ENCODE measurements around the gene TAB2. TPM values are rescaled to one million over a fixed set of nuclear protein-coding genes. Genes with fewer than 3 reads are reported as not detected.

The TAB2 gene
- 59.2 and 65.5 TPM in 2 replicates for total RNA-seq (2014; rRNA removed; shearing (Covaris generic))
- polyA plus RNA-seq (2016; fragmentation: Nextera tagmentation; extraction: Ambion mirVana), result 19.8 and 21.7 TPM in 2 replicates
- long read RNA-seq, partial matches to known transcripts, result 5 of 5 reads
- long read RNA-seq, other reads (novel, unspliced or antisense), result 0 of 5 reads

GRCh38 chr6:149317644-149318571, at the start of gene TAB2:
Gene TAB2 (plus strand): TSS chr6:149317712. CDS start chr6:149369998, 52,286 bp downstream.
- H3K9me3 Mint-ChIP-seq, result no peaks in the 10 kb centered on the region
- peaks cover 45% of the 10 kb centered on the region for H3K79me2 ChIP-seq (replicated peaks; ENCODE audit: insufficient read depth)
- DNase-seq (ENCODE audit: low spot score), result peak; percentile 72
- peak within 1 kb of the TSS; percentile 84 for H3K4me3 ChIP-seq
- H4K20me1 ChIP-seq (replicated peaks; ENCODE audit: insufficient read depth), result peaks cover 24% of the 10 kb centered on the region; the same call in 1 of the 2 replicates
- no peaks in the 10 kb centered on the region for H3K36me3 ChIP-seq (ENCODE audit: insufficient read depth)
- peak within 1 kb of the TSS; percentile 94 for H3K27ac Mint-ChIP-seq
- H3K27ac ChIP-seq (ENCODE audit: low read depth), result peak within 1 kb of the TSS; percentile 95
- H2AFZ ChIP-seq, result peak within 1 kb of the TSS; percentile 88
- no peaks in the 10 kb centered on the region for H3F3A ChIP-seq (replicated peaks; ENCODE audit: low read depth)
- H3K4me1 Mint-ChIP-seq, result peaks cover 31% of the 10 kb centered on the region
- no peaks in the 10 kb centered on the region for H3K27me3 ChIP-seq (ENCODE audit: insufficient read depth)
- H3K27me3 Mint-ChIP-seq (ENCODE audit: insufficient read depth, low read depth, poor library complexity), result no peaks in the 10 kb centered on the region
- H3K4me1 ChIP-seq (ENCODE audit: insufficient read depth), result peaks cover 42% of the 10 kb centered on the region
- peaks cover 4% of the 10 kb centered on the region for H3K9me2 ChIP-seq (ENCODE audit: insufficient read depth)
- TF ChIP-seq CREB1 (CRISPR knock-in tag; IDR thresholded peaks at IDR 0.05; ENCODE audit: low read depth), result no peak
- TF ChIP-seq STAT1 (IDR thresholded peaks at IDR 0.05; ENCODE audit: unreplicated experiment), result no peak
- TF ChIP-seq NANOG (IDR thresholded peaks at IDR 0.05; ENCODE audit: borderline replicate concordance), result no peak
- TF ChIP-seq, protein P1, sequence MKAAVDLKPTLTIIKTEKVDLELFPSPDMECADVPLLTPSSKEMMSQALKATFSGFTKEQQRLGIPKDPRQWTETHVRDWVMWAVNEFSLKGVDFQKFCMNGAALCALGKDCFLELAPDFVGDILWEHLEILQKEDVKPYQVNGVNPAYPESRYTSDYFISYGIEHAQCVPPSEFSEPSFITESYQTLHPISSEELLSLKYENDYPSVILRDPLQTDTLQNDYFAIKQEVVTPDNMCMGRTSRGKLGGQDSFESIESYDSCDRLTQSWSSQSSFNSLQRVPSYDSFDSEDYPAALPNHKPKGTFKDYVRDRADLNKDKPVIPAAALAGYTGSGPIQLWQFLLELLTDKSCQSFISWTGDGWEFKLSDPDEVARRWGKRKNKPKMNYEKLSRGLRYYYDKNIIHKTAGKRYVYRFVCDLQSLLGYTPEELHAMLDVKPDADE (IDR thresholded peaks at IDR 0.05), result no peak
- no peak for TF ChIP-seq JUNB (IDR thresholded peaks at IDR 0.05; ENCODE audit: unreplicated experiment)
- TF ChIP-seq, protein P2, sequence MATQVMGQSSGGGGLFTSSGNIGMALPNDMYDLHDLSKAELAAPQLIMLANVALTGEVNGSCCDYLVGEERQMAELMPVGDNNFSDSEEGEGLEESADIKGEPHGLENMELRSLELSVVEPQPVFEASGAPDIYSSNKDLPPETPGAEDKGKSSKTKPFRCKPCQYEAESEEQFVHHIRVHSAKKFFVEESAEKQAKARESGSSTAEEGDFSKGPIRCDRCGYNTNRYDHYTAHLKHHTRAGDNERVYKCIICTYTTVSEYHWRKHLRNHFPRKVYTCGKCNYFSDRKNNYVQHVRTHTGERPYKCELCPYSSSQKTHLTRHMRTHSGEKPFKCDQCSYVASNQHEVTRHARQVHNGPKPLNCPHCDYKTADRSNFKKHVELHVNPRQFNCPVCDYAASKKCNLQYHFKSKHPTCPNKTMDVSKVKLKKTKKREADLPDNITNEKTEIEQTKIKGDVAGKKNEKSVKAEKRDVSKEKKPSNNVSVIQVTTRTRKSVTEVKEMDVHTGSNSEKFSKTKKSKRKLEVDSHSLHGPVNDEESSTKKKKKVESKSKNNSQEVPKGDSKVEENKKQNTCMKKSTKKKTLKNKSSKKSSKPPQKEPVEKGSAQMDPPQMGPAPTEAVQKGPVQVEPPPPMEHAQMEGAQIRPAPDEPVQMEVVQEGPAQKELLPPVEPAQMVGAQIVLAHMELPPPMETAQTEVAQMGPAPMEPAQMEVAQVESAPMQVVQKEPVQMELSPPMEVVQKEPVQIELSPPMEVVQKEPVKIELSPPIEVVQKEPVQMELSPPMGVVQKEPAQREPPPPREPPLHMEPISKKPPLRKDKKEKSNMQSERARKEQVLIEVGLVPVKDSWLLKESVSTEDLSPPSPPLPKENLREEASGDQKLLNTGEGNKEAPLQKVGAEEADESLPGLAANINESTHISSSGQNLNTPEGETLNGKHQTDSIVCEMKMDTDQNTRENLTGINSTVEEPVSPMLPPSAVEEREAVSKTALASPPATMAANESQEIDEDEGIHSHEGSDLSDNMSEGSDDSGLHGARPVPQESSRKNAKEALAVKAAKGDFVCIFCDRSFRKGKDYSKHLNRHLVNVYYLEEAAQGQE (IDR thresholded peaks at IDR 0.05; ENCODE audit: unreplicated experiment), result no peak
- TF ChIP-seq CTCF (conservative IDR thresholded peaks at IDR 0.05; ENCODE audit: low read depth in 2 of 2), result no peak
- no peak for TF ChIP-seq EZH2 (IDR thresholded peaks at IDR 0.05; ENCODE audit: low read depth, unreplicated experiment)
- no peak for TF ChIP-seq ZNF114 (CRISPR knock-in tag; IDR thresholded peaks at IDR 0.05)
- TF ChIP-seq EZH2phosphoT487 (IDR thresholded peaks at IDR 0.05; ENCODE audit: unreplicated experiment), result no peak
- TF ChIP-seq ZNF462 (CRISPR knock-in tag; IDR thresholded peaks at IDR 0.05), result no peak
- no peak for TF ChIP-seq ZNF331 (CRISPR knock-in tag; IDR thresholded peaks at IDR 0.05; ENCODE audit: low read depth)
- H3K36me3 Mint-ChIP-seq (ENCODE audit: low read depth), result no peaks in the 10 kb centered on the region
- peak; percentile 57 for ATAC-seq
- H3K4me2 ChIP-seq, result peak within 1 kb of the TSS; percentile 82
- H3K4me3 Mint-ChIP-seq, result peak within 1 kb of the TSS; percentile 93
